Neural progenitor cell (in vitro differentiated cells): Measurements from ENCODE around the gene TPD52L2.

Experiments used
- CTCF ChIP-seq: fragments of 200-600 bp; sonication (generic); IDR thresholded peaks from 2 replicates; pipeline ENCODE4 v1.5.1; 2017; ENCODE audit warnings: antibody characterized with exemption, mild to moderate bottlenecking
- EZH2 ChIP-seq: fragments of 200-600 bp; sonication (generic); IDR thresholded peaks from 2 replicates; pipeline ENCODE4 v1.6.1; 2017; ENCODE audit warnings: antibody characterized with exemption, mild to moderate bottlenecking, moderate library complexity
- EZH2phosphoT487 ChIP-seq: fragments of 200-600 bp; sonication (generic); IDR thresholded peaks from 2 replicates; pipeline ENCODE4 v1.6.1; 2017; ENCODE audit warnings: antibody characterized with exemption

- no peak for TF ChIP-seq CTCF
- TF ChIP-seq EZH2: no peak
- TF ChIP-seq EZH2phosphoT487: no peak
Observed at GRCh38 chr20:63861365-63861934, 3.6 kb upstream of the TPD52L2 start, which contains the start of gene ABHD16B.
